ENCODE measurements around the gene LENEP. TPM values are rescaled to one million over a fixed set of nuclear protein-coding genes. Genes with fewer than 3 reads are reported as not detected.
A peak's percentile ranks its signal among the peaks of the same experiment; 100 is the strongest.

LENEP gene
- total and polyA plus RNA-seq, 12 donors = 0.44 TPM; not detected in 11

DNA sequence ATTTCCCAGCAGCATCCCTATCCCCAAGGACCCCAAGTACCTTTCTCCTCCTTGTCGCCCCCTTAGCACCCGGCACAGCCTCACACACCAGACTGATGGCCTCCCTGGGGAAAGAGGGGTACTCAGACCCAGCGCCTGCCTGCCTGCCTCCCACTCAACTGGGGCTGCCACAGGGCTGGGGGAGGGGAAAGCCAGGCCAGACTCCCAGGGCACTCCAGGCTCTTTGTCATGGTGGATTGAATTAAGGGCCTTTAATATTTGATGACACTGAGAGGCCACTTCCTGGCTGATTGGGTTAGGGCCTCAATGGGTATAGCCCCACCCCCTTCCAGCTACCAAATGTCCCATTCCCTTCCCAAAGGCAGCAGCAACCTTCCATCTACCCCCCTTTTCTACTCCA is 24.7 kb upstream of the LENEP start:
- Histone ChIP-seq H3K4me3 (peak overlapping the region in 1 of 4 donors; percentile 75), H3K27ac (peak overlapping the region in 4 of 5 donors; percentile 23 to 100 (median 52)), H3K4me1 (replicated peaks in 1 of 2) (peaks cover 35 to 50% of the 10 kb centered on the region in 2 donors), H3K36me3 (replicated peaks in 1 of 2) (peaks cover 0 to 47% of the 10 kb centered on the region in 2 donors), H3K27me3 (no peaks in the 10 kb centered on the region), H3K9me3 (replicated peaks in 1 of 3) (no peaks in the 10 kb centered on the region)
- intact Hi-C loops (cut with DNase I) = loop anchor here in 1 of 2 donors (5.0 kb wide), 1 partner anchor 34 kb away; the partner anchor contains the start of gene ZBTB7B
- DNase-seq = no peak
- WGBS, 4 donors = 75 to 91% (median 77%) methylated on average over 2 to 3 of the region's 3 CpGs
- TF ChIP-seq, protein P1, sequence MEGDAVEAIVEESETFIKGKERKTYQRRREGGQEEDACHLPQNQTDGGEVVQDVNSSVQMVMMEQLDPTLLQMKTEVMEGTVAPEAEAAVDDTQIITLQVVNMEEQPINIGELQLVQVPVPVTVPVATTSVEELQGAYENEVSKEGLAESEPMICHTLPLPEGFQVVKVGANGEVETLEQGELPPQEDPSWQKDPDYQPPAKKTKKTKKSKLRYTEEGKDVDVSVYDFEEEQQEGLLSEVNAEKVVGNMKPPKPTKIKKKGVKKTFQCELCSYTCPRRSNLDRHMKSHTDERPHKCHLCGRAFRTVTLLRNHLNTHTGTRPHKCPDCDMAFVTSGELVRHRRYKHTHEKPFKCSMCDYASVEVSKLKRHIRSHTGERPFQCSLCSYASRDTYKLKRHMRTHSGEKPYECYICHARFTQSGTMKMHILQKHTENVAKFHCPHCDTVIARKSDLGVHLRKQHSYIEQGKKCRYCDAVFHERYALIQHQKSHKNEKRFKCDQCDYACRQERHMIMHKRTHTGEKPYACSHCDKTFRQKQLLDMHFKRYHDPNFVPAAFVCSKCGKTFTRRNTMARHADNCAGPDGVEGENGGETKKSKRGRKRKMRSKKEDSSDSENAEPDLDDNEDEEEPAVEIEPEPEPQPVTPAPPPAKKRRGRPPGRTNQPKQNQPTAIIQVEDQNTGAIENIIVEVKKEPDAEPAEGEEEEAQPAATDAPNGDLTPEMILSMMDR (IDR thresholded peaks at IDR 0.05) = no peak
- no peak for TF ChIP-seq POLR2A (IDR thresholded peaks at IDR 0.05)

DNA sequence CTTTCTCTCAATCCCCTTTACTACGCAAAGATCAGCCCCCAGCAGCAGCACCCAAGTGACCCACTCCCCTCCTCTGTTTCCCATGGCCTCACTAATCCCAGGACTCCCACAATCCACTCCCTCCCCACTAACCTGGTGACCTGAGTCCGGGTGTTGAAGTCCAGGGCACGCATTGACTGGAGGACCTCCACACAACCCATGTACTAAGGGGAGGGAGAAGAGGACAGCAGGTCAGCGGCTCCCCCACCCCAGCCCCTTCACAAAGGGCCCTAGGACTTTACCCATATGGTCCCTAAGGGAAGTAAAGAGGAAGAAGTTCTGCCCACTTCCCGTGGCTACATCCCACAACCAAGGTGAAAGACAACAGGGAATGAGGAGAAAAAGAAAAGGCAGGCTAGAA is 24.1 kb upstream of the LENEP start:
- intact Hi-C loops (cut with DNase I) = loop anchor here in 1 of 2 donors (5.0 kb wide), 1 partner anchor 33 kb away; the partner anchor contains the start of gene ZBTB7B
- H3K4me1 ChIP-seq (replicated peaks in 1 of 2) = peaks cover 35 to 50% of the 10 kb centered on the region in 2 donors
- WGBS, 4 donors = 40 to 73% (median 59%) methylated on average over 5 of the region's 5 CpGs
- peaks cover 0 to 42% of the 10 kb centered on the region in 2 donors for H3K36me3 ChIP-seq (replicated peaks in 1 of 2)
- no peak for DNase-seq
- peak overlapping the region in 4 of 5 donors; percentile 33 to 100 (median 84) for H3K27ac ChIP-seq
- peak overlapping the region in 1 of 4 donors; percentile 75 for H3K4me3 ChIP-seq
- TF ChIP-seq POLR2A (IDR thresholded peaks at IDR 0.05) = no peak
- TF ChIP-seq, protein P1 (IDR thresholded peaks at IDR 0.05) = no peak
- H3K9me3 ChIP-seq (replicated peaks in 1 of 3) = no peaks in the 10 kb centered on the region
- H3K27me3 ChIP-seq = no peaks in the 10 kb centered on the region

DNA sequence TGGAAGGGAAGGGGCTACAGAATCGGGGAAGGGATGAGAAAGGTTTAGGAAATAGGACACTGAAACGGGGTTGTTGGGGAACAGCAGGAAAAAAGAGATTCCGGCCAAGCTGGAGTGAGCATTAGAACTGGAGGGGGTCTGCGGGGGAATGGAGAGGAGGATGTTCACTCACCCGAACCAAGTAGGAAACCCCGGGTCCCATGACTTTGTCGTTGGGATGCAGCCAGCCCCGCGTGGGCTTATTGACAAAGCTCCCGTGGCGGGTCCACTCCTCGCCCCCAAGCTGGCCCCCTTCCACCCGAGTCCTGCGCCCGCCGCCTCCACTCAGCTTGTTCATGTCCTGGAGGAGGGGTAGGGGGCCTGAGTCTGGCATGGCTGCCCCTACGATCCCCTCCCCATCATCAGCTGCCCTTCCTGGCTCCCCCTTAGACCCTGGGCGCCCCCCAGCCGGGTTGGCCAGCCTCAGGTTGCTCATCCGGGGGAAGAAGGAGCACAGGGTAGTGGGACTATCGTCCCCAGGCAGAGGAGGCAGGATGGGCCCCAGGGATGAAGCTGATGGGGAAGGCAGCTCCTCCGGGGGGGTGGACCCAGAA is 23.4 kb upstream of the LENEP start:
- Histone ChIP-seq H3K27me3 (no peaks in the 10 kb centered on the region), H3K36me3 (replicated peaks in 1 of 2) (peaks cover 0 to 34% of the 10 kb centered on the region in 2 donors), H3K4me1 (replicated peaks in 1 of 2) (peaks cover 35 to 50% of the 10 kb centered on the region in 2 donors), H3K9me3 (replicated peaks in 1 of 3) (no peaks in the 10 kb centered on the region), H3K27ac (peak overlapping the region; percentile 93 to 100 (median 99)), H3K4me3 (peak overlapping the region in 3 of 4 donors; percentile 7 to 75 (median 8))
- intact Hi-C loops (cut with DNase I) = loop anchor here in 1 of 2 donors (5.0 kb wide), 1 partner anchor 32 kb away; the partner anchor contains the start of gene ZBTB7B
- DNase-seq = peak in 4 of 7 donors; percentile 48 to 59 (median 54)
- TF ChIP-seq, protein P1 (IDR thresholded peaks at IDR 0.05) = no peak
- TF ChIP-seq POLR2A (IDR thresholded peaks at IDR 0.05) = no peak
- WGBS, 4 donors = 23 to 31% (median 27%) methylated on average over 11 to 22 of the region's 22 CpGs

DNA sequence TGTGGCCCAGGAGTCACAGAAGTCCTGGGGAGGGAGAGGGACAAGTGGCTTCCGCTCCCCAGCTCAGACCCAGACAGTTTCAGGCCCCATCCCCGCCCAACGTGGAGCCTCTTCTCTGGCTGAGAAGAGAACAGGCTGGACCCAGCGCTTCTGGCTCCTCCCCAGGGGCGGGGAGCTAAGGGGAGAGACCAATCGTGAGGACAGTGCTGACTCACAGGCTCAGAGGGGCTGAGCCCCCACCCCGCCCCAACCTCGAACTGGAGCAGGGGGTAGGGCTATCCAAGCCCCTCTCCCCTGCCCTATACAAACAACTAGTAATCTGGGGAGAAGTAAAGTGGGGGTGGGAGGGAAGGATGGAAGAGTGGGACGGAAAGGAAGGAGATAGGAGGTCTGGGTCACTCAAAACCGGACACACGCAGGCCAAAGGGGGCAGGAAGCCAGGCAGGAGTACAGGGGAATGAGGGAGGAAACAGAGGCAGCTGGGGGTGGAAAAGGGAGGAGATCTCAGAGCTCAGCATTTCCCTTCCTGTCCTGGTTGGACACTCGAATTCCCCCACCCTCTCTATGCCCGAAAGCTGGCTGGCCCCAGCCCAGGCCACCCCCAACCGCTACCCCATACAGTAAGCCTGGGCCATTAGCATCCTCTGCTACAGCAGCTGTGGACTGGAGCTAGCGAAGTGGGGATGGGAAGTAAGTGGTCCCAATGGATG is 22.6 kb upstream of the LENEP start, which contains the start of gene SHC1:
TSS of gene SHC1 (minus strand) at position 117 of the 710 bp plus-strand sequence. CDS start 221 bp downstream, outside the sequence.
- WGBS, 4 donors = 9 to 15% (median 11%) methylated on average over 10 to 15 of the region's 15 CpGs
- Histone ChIP-seq H3K27me3 (no peaks in the 10 kb centered on the region), H3K27ac (peak within 1 kb of the TSS; percentile 93 to 100 (median 99)), H3K4me3 (peak within 1 kb of the TSS in 3 of 4 donors; percentile 7 to 75 (median 8)), H3K4me1 (replicated peaks in 1 of 2) (peaks cover 35 to 51% of the 10 kb centered on the region in 2 donors), H3K9me3 (replicated peaks in 1 of 3) (no peaks in the 10 kb centered on the region), H3K36me3 (replicated peaks in 1 of 2) (peaks cover 0 to 26% of the 10 kb centered on the region in 2 donors)
- DNase-seq = peak; percentile 93 to 98 (median 96)
- intact Hi-C loops (cut with DNase I) = no loop called here
- TF ChIP-seq, protein P1 (IDR thresholded peaks at IDR 0.05) = no peak
- peak; percentile 93 to 95 for TF ChIP-seq POLR2A (IDR thresholded peaks at IDR 0.05)
